MM.1S (cell line): Measurements from ENCODE around the gene PDE4B.

Source experiments
- EZH2 ChIP-seq: fragments of 300-600 bp; sonication (generic); optimal IDR thresholded peaks from 2 replicates; pipeline ENCODE3; 2017; ENCODE audit warnings: low read depth, mild to moderate bottlenecking, antibody characterized with exemption, low read length, mixed read lengths
- EZH2phosphoT487 ChIP-seq: fragments of 300-600 bp; sonication (generic); IDR thresholded peaks from 2 replicates; pipeline ENCODE4 v1.6.1; 2018; ENCODE audit warnings: antibody characterized with exemption, low read length

DNA sequence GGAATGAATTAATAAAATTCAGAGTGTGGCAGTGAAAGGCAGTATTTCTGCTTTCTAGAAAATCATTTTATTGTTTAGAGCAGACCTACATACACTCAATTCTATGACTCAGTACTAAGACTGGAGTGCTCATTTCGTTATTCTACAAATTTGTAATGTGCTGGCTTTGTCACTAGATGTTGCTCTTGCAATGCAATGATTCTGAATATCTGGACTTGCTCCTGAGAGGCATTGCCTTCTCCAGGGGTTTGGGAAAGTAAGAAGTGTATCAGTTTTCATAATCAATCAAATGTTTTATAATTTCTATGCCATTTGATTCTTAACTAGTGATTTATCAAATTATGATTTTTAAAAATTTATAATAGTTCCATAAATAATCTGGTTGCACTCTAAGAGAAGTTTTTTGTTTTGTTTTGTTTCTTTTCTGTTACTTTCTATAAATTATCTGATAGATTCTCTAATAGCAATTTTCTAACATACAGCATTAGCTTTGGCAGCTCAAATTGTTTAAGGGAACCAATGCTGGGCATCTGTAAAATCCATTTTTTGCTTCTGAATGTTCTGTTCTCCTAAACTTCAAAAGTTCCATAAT is 460.7 kb downstream of the PDE4B start:
- TF ChIP-seq EZH2phosphoT487 (no peak), EZH2 (no peak)
